ENCODE data around the gene ATP6AP1.
A peak's percentile ranks its signal among the peaks of the same experiment; 100 is the strongest.

Gene ATP6AP1

GRCh38 chrX:154426916-154427770 is 1.3 kb upstream of the ATP6AP1 start:
- no peak for TF ChIP-seq CTCF (IDR thresholded peaks at IDR 0.05; ENCODE audit: insufficient read depth, low read depth, low read length, missing control alignments)
- no peak overlapping the region for H3K4me3 ChIP-seq (ENCODE audit: low read length)
- DNase-seq (ENCODE audit: low read depth), result no peak

GRCh38 chrX:154429711-154430110 is 1.2 kb downstream of the ATP6AP1 start:
- DNase-seq (ENCODE audit: low read depth), result no peak
- no peak for TF ChIP-seq CTCF (IDR thresholded peaks at IDR 0.05; ENCODE audit: insufficient read depth, low read depth, low read length, missing control alignments)
- peak overlapping the region; percentile 53 for H3K4me3 ChIP-seq (ENCODE audit: low read length)

- no peak for TF ChIP-seq CTCF (IDR thresholded peaks at IDR 0.05; ENCODE audit: insufficient read depth, low read depth, low read length, missing control alignments)
- no peak overlapping the region for H3K4me3 ChIP-seq (ENCODE audit: low read length)
- DNase-seq (ENCODE audit: low read depth), result no peak
Observed at GRCh38 chrX:154430479-154430878, 2.0 kb downstream of the ATP6AP1 start.

- TF ChIP-seq CTCF (IDR thresholded peaks at IDR 0.05; ENCODE audit: insufficient read depth, low read depth, low read length, missing control alignments), result no peak
- peak; percentile 30 for DNase-seq (ENCODE audit: low read depth)
- H3K4me3 ChIP-seq (ENCODE audit: low read length), result no peak overlapping the region
Observed at GRCh38 chrX:154430916-154431315, 2.4 kb downstream of the ATP6AP1 start.

GRCh38 chrX:154431341-154431740 is 2.9 kb downstream of the ATP6AP1 start:
- TF ChIP-seq CTCF (IDR thresholded peaks at IDR 0.05; ENCODE audit: insufficient read depth, low read depth, low read length, missing control alignments), result no peak
- no peak overlapping the region for H3K4me3 ChIP-seq (ENCODE audit: low read length)
- no peak for DNase-seq (ENCODE audit: low read depth)

GRCh38 chrX:154432210-154432609 is 3.7 kb downstream of the ATP6AP1 start:
- no peak overlapping the region for H3K4me3 ChIP-seq (ENCODE audit: low read length)
- no peak for DNase-seq (ENCODE audit: low read depth)
- TF ChIP-seq CTCF (IDR thresholded peaks at IDR 0.05; ENCODE audit: insufficient read depth, low read depth, low read length, missing control alignments), result no peak

GRCh38 chrX:154433605-154434004 is 5.1 kb downstream of the ATP6AP1 start:
- no peak for DNase-seq (ENCODE audit: low read depth)
- no peak for TF ChIP-seq CTCF (IDR thresholded peaks at IDR 0.05; ENCODE audit: insufficient read depth, low read depth, low read length, missing control alignments)
- H3K4me3 ChIP-seq (ENCODE audit: low read length), result no peak overlapping the region

Measured in epithelial cell of esophagus (primary cell).